Measurements from ENCODE around the gene PRSS50.

Gene PRSS50

GRCh38 chr3:46703013-46703520 lies 14.6 kb downstream of the PRSS50 start:
- TF ChIP-seq CTCF (IDR thresholded peaks at IDR 0.05; ENCODE audit: control insufficient read depth, extremely low read depth, insufficient read depth), result no peak
- DNase-seq (ENCODE audit: low read depth), result no peak
- H3K4me3 ChIP-seq (ENCODE audit: low read depth, low read length), result no peak overlapping the region

- DNase-seq (ENCODE audit: low read depth), result no peak
- no peak for TF ChIP-seq CTCF (IDR thresholded peaks at IDR 0.05; ENCODE audit: control insufficient read depth, extremely low read depth, insufficient read depth)
Measured at GRCh38 chr3:46702246-46703012, 15.2 kb downstream of the PRSS50 start.

GRCh38 chr3:46701181-46701939 lies 16.3 kb downstream of the PRSS50 start, which contains the start of gene TMIE:
Gene TMIE, plus strand, starts transcription at chr3:46701392. Its CDS starts 96 bp downstream, at chr3:46701488.
- DNase-seq (ENCODE audit: low read depth), result no peak
- TF ChIP-seq CTCF (IDR thresholded peaks at IDR 0.05; ENCODE audit: control insufficient read depth, extremely low read depth, insufficient read depth), result no peak
- no peak within 1 kb of the TSS for H3K4me3 ChIP-seq (ENCODE audit: low read depth, low read length)

More at GRCh38 chr3:46702246-46703012, 15.2 kb downstream of the PRSS50 start:
- H3K4me3 ChIP-seq (ENCODE audit: low read depth, low read length), result no peak overlapping the region

- H3K4me3 ChIP-seq (ENCODE audit: low read depth, low read length), result no peak overlapping the region
- no peak for TF ChIP-seq CTCF (IDR thresholded peaks at IDR 0.05; ENCODE audit: control insufficient read depth, extremely low read depth, insufficient read depth)
- no peak for DNase-seq (ENCODE audit: low read depth)
Measured at GRCh38 chr3:46700772-46701171, 16.9 kb downstream of the PRSS50 start.

GRCh38 chr3:46699676-46700523 lies 17.8 kb downstream of the PRSS50 start:
- TF ChIP-seq CTCF (IDR thresholded peaks at IDR 0.05; ENCODE audit: control insufficient read depth, extremely low read depth, insufficient read depth), result no peak
- H3K4me3 ChIP-seq (ENCODE audit: low read depth, low read length), result no peak overlapping the region
- no peak for DNase-seq (ENCODE audit: low read depth)
